Stimulated activated CD8-positive, alpha-beta memory T cell treated with anti-CD3 and anti-CD28 coated beads, Interleukin-12 subunit alpha, Interleukin-12 subunit beta, amount 100 ng/mL, for 1 hour (primary cell): Measurements from ENCODE around the gene NYNRIN.

Experiments
- DNase-seq: peaks from one replicate; pipeline ENCODE4 v3.0.0-alpha.2; 2020; ENCODE audit warnings: low read depth

The NYNRIN gene

GRCh38 chr14:24392325-24393091 lies 6.3 kb upstream of the NYNRIN start:
- no peak for DNase-seq

DNA sequence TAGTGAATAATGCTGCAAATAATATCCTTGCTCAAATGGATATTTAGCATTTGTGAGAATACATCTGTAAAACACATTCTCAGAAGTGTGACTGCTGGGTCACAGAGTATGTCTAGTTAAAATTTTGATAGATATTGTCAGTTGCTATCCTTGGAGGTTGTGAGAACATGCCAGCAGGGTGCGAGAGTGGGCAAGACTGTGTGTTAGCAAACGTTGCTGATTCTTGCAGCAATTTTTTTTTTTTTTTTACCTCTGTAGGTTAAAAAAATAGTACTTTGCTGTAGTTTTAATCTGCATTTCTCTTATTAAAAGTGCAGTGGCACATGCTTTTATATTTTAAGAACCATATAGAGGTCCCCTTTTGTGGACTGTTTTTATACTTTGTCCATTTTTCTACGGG lies 4.5 kb upstream of the NYNRIN start:
- DNase-seq: no peak

DNA sequence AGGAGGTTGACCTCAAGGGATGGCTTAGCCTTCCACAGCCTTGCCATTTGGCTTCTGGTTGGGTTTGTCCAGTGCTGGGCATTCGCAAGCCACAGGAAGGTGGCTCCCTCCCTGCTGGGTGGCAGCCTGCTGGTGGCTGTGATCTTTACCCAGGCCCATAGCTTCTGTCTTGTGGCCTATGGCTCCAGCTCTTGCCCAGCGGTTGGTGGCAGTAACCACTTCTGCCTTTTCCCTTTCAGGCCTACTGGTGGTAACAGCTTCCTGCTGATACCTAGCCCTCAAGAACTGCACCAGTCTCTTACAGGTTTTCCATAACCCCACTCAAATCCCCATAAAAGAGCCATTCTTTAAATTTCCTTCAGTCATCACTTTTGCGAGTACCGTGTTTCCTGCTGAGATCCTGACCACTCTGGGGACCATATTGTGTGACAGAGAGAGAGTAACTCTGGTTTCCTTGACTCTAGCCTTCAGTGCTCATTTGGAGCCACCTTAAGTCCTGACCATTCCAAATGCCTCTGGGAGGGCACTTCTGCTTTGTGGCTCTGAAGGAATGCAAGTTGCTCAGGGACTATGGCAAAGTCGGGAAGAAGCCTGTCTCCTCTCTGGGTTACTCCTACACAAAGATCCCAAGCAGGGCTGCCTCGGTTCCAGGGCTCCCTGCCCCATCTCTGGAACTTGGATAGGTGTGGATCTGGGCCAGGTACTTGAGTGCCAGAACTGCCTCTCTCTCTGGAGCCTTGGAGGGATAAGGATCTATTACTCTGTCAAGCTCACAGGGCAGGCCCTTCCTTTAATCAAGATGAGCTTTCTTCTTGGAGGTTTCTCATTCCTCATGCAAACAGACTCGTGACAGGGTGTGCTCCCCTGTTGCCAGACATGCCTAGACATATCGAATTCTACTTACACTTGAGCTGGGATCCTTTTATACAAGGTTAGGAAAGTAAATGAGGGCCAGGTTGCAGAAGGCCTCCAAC lies 2.9 kb upstream of the NYNRIN start:
- no peak for DNase-seq

DNA sequence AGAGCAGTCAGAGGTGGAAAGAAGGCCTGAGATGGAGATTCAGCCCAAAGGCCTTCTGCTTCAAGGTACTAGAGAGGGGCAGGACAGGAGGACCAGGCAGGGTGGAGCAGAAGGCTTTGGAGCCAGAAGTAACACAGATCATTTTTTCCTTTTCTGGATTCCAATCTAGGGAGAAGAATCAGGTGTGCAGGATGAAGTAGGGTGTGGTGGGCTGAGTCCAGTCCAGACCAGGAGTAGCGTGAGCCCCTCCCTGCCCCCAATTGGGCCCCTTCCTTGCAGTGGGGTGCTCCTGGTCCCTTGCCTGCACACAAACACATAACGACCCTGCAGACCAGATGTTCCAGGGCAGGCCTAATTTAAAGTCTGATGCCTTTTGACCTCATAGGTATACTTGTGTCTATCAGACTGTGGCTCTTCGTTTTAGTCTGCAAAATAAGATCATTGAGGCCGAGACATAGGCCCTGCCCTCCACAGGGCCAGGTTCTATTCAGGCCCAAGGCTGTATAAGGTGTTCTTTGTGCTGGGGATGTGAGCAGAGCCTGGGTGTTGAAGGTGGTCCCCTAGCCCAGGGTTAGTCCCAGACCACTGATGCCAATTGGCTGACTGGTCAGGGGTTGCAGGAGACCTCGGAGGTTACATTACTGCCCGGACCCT lies 1.0 kb upstream of the NYNRIN start:
- DNase-seq: no peak

- DNase-seq: no peak
Measured at GRCh38 chr14:24398293-24398652, 530 bp upstream of the NYNRIN start.

DNA sequence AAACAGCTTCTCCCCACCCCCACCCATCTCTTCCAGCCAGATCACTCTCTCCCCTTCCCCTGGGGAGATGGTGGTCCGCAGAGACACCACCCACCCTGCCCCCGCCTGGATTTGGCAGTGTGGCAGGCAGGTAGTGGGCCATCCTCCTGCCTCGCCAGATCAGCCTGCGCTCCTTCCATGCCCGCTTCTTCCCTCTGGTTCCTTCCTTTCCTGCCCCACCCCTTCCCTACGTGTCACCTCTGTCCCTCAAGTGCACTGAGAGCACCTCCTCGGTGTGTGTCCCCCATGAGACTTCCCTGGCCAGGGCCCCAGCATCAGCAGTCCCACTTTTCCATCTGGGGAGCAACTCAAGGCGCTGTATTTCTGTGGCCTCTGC lies 632 bp downstream of the NYNRIN start:
- DNase-seq: no peak

- no peak for DNase-seq
Measured at GRCh38 chr14:24399999-24400718, 1.4 kb downstream of the NYNRIN start.

- DNase-seq: no peak
Measured at GRCh38 chr14:24401810-24402702, 3.3 kb downstream of the NYNRIN start.

- DNase-seq: no peak
Measured at GRCh38 chr14:24403294-24403998, 4.6 kb downstream of the NYNRIN start.

DNA sequence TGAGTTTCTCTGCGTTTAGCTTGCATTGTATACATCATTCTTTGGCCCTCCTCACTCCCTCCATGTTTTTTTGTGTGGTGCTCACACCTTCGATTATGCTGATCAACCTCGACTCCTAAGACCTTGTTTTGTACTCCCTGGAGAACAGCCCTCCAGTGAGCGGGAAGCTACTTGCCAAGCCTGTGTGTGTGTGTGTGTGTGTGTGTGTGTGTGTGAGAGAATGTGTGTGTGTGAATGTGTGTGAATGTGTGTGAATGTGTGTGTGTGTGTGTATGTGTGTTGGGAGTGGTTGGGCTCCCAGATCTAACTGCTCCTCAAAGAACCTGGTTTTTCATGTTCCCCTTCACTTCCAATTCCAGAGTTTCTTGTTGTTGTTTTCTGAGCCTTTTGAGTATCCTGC lies 6.0 kb downstream of the NYNRIN start:
- no peak for DNase-seq

- no peak for DNase-seq
Measured at GRCh38 chr14:24406416-24406815, 7.6 kb downstream of the NYNRIN start.

DNA sequence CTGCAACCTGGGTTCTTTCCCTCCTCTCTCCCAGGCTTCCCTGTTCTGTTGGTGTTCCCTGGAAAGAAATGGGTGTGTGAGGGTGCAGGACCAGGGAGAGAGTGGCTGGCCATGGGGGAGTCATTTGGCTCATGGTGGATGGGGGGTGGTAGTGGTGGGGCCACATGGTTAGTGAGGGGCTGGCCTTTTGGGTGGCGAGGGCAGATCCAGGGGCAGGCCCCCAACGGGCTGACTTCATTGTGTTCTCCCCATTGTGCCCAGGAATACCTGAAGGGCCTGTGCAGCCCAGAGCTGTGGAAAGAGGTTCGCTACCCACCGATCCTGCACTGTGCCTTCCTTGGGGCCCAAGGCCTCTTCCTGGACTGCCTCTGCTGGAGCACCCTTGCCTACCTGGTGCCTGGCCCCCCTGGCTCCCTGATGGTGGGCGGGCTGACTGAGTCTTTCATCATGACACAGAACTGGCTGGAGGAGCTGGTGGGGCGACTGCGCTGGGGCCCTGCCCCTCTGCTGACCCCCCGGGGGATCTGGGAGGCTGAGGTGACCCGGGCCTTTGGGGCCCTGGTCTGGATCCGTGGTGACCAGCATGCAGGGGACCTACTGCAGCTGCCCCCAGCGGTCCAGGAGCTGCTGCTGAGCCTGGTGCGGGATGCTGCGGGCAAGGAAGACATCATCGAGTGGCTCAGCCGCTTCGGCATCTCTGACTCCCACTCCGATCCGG lies 9.0 kb downstream of the NYNRIN start:
- no peak for DNase-seq

DNA sequence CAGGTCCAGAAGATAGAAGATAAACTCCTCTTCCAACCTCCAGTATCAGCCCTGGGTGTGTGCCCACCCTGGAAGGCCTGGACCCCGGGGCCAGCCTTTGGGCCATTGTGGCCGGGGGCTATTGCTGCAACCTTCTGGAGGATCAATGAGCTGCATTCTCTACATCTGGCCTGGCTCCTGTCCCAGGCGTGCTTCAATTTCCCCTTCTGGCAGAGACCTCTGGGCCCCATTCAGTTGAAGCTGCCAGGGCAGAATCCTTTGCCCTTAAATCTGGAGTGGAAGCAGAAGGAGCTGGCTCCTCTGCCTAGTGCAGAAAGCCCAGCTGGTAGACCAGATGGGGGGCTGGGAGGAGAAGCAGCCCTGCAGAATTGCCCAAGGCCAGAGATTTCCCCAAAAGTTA lies 10.0 kb downstream of the NYNRIN start:
- no peak for DNase-seq

DNA sequence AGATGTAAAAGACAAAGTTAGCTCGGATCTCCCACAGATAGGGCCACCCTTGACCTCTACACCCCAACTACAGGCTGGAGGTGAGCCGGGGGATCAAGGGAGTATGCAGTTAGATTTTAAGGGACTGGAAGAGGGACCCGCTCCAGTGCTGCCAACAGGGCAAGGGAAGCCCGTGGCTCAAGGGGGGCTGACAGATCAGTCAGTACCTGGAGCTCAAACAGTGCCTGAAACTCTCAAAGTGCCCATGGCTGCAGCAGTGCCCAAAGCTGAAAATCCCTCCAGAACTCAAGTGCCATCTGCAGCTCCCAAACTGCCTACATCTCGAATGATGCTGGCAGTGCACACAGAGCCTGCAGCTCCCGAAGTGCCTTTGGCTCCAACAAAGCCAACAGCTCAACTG lies 10.4 kb downstream of the NYNRIN start:
- no peak for DNase-seq

- DNase-seq: no peak
Measured at GRCh38 chr14:24409956-24410355, 11.2 kb downstream of the NYNRIN start.

- peak; percentile 11 for DNase-seq
Measured at GRCh38 chr14:24411443-24412389, 12.9 kb downstream of the NYNRIN start.

- no peak for DNase-seq
Measured at GRCh38 chr14:24414077-24414476, 15.3 kb downstream of the NYNRIN start.

GRCh38 chr14:24414732-24415420 lies 16.1 kb downstream of the NYNRIN start:
- no peak for DNase-seq
